Measurements from ENCODE around the gene ARMC8.

Gene ARMC8

GRCh38 chr3:138329127-138329983 lies 142.3 kb downstream of the ARMC8 start, which contains the start of gene NME9:
NME9 (minus strand) TSS chr3:138329851; CDS start chr3:138329335, 516 bp downstream.
- DNase-seq (ENCODE audit: insufficient read length, low spot score) (peak; percentile 70), FAIRE-seq (no peak)
- TF ChIP-seq CTCF (IDR thresholded peaks at IDR 0.05; ENCODE audit: insufficient read depth, missing control alignments) = peak; percentile 64

GRCh38 chr3:138329984-138330293 lies 142.8 kb downstream of the ARMC8 start:
- FAIRE-seq = no peak
- no peak for TF ChIP-seq CTCF (IDR thresholded peaks at IDR 0.05; ENCODE audit: insufficient read depth, missing control alignments)
- DNase-seq (ENCODE audit: insufficient read length, low spot score) = no peak

GRCh38 chr3:138331143-138331894 lies 144.2 kb downstream of the ARMC8 start:
- FAIRE-seq (no peak), DNase-seq (ENCODE audit: insufficient read length, low spot score) (no peak)
- TF ChIP-seq CTCF (IDR thresholded peaks at IDR 0.05; ENCODE audit: insufficient read depth, missing control alignments) = no peak

GRCh38 chr3:138332472-138333073 lies 145.5 kb downstream of the ARMC8 start:
- no peak for DNase-seq (ENCODE audit: insufficient read length, low spot score)
- peak; percentile 50 for TF ChIP-seq CTCF (IDR thresholded peaks at IDR 0.05; ENCODE audit: insufficient read depth, missing control alignments)
- FAIRE-seq = no peak

- FAIRE-seq (no peak), DNase-seq (ENCODE audit: insufficient read length, low spot score) (no peak)
- TF ChIP-seq CTCF (IDR thresholded peaks at IDR 0.05; ENCODE audit: insufficient read depth, missing control alignments) = no peak
These were observed 147.5 kb downstream of the ARMC8 start for GRCh38 chr3:138334608-138335007.

- FAIRE-seq (no peak), DNase-seq (ENCODE audit: insufficient read length, low spot score) (no peak)
- no peak for TF ChIP-seq CTCF (IDR thresholded peaks at IDR 0.05; ENCODE audit: insufficient read depth, missing control alignments)
These were observed 149.4 kb downstream of the ARMC8 start for GRCh38 chr3:138336454-138336999.
